Retinal pigment epithelial cell (primary cell): ENCODE measurements around the gene ITGB5.
"Not testable (repeated sequence)": the region's sequence is repeated elsewhere in the genome, so short reads cannot be mapped to it uniquely, and the experiment has no call there.

Source experiments
- DNase-seq: peaks from one replicate; pipeline ENCODE4 v3.0.0-alpha.2; 2010; ENCODE audit warnings: low read depth
- H3K4me3 ChIP-seq: 2 replicates; pipeline ENCODE4 v1.5.1; 2011; ENCODE audit warnings: mild to moderate bottlenecking, low read length, control low read depth, moderate library complexity
- CTCF ChIP-seq: conservative IDR thresholded peaks from 2 replicates; pipeline ENCODE4 v1.5.1; 2011; ENCODE audit warnings: low read depth, low read length, control low read depth, inconsistent platforms

The ITGB5 gene

GRCh38 chr3:124786511-124787241 is 100.5 kb downstream of the ITGB5 start:
- H3K4me3 ChIP-seq, result no peak overlapping the region
- TF ChIP-seq CTCF, result peak; percentile 40
- DNase-seq, result no peak

DNA sequence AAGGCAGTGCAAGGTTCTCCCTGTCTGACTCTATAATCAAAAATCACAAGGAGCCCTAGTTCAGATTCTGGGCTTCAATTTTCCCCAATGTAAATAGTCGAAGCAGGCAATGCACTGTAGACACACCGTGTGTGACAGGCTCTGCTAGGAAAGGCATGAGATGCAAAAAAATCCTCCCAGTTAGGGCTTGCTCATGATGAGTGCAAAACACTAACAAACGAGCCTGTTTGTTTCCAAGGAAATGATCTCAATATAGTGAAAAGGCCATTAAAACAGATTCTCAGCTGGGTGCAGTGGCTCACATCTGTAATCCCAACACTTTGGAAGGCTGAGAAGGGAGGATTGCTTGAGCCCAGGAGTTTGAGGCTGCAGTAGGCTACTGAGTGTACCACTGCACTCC is 101.2 kb downstream of the ITGB5 start:
- no peak for DNase-seq
- H3K4me3 ChIP-seq, result no peak overlapping the region
- no peak for TF ChIP-seq CTCF

DNA sequence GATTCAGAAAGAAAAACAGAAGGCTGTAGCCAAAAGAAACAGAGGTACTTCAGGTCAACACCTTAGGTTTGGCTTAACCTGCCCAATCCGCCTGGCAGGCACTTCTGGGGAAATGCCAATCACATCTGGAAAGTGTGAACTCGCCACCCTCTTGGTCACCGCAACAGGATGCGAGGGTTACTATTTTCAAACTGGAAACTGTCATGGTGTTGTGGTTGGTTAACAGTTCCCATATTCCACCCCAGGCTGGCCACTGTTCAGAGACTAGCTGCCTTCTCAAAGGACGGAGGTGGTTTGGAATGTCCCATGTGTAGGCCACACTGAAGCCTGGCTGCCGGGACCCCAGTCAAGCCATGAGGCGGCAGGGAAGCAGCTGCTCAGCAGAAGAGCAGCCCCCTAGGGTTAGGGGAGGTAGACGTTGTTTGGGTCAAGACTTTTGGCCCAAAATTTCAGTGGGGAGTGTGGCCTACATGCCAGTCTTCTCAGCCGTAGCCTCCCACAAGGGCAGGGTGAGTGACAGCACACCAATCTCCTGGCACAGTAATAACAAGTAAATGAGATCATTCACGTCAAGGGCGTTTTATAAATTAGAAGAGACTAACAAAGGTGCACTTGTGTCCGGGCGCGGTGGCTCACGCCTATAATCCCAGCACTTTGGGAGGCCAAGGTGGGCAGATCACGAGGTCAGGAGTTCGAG is 102.3 kb downstream of the ITGB5 start:
- no peak for DNase-seq
- H3K4me3 ChIP-seq, result no peak overlapping the region
- TF ChIP-seq CTCF, result no peak

DNA sequence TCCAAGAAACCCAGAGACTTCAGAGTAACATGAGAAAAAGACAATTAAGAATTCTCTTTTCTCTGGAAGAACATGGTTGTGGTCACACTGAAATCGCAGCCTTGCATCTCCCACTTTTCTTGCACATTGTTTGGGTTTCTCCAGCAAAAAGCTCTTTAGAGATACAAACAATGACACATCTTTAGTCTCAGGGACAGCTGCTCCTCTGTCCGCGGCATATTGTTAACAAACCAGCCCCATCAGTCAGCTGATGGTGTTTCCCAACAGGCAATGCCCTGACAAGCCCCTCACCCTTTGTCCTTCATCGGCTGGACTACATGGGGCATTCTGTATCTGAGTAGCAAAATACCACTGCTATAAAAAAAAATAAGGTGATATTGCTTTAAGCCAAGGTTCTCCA is 103.5 kb downstream of the ITGB5 start:
- TF ChIP-seq CTCF, result no peak
- H3K4me3 ChIP-seq, result no peak overlapping the region

GRCh38 chr3:124782377-124782712 is 104.8 kb downstream of the ITGB5 start:
- not testable (repeated sequence) for H3K4me3 ChIP-seq

More for the DNA sequence above, 103.5 kb downstream of the ITGB5 start:
- no peak for DNase-seq

GRCh38 chr3:124781476-124782376 is 105.4 kb downstream of the ITGB5 start:
- no peak overlapping the region for H3K4me3 ChIP-seq
- DNase-seq, result no peak
- TF ChIP-seq CTCF, result no peak

More at GRCh38 chr3:124782377-124782712, 104.8 kb downstream of the ITGB5 start:
- not testable (repeated sequence) for DNase-seq

DNA sequence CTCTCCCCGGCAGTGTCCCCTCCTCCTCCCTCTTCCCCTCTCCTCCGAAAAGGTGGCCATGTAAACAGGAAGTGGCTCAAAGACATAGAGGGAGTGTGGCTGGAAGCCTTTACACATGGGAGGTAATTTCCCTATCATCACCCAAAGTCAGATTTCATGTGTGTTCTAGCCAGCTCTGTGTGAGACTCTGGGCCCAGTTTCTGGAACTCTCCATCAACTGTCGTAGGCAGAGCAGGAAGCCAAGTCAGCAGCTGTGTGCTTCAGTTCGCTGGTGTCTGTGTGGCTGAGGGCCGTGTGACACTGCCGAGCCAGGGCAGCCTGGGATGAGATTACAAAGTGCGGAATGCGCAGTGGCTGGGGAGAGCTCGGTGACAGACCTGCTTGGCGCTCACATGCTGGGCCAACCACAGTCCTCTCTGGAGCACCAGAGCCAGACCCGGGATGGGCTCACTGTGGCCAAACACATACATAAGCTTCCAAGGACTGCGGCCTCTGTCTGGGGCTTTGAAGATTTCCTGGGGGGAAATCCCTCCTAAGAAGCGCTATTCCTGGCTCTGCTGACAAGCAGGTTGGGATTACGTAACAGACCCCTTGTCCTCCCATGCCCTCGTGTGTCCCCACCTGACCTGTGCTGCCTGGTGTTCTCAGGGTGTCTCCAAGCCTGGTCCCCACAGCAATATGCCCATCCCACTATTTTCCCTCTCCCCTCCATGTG is 106.2 kb downstream of the ITGB5 start:
- TF ChIP-seq CTCF, result no peak
- H3K4me3 ChIP-seq, result no peak overlapping the region
- DNase-seq, result peak; percentile 77
